Karpas-422 (cell line): ENCODE results near the gene SLC17A7. TPM values are rescaled to one million over a fixed set of nuclear protein-coding genes. Genes with fewer than 3 reads are reported as not detected.

Experiments
- DNase-seq: peaks from one replicate; pipeline ENCODE4 v3.0.0-alpha.2; 2015
- H2AFZ ChIP-seq: fragments of 200-600 bp; sonication (generic); 2 replicates; pipeline ENCODE4 v1.6.1; 2014; ENCODE audit warnings: antibody characterized with exemption, low read length, mixed read lengths
- H3K27ac ChIP-seq: fragments of 200-600 bp; sonication (generic); 2 replicates; pipeline ENCODE4 v1.5.1; 2014; ENCODE audit warnings: mild to moderate bottlenecking, low read length, moderate library complexity
- H3K27me3 ChIP-seq: fragments of 200-600 bp; sonication (generic); 2 replicates; pipeline ENCODE4 v1.6.1; 2014; ENCODE audit warnings: low read length, mixed read lengths
- H3K36me3 ChIP-seq: fragments of 200-600 bp; sonication (generic); 2 replicates; pipeline ENCODE4 v1.6.1; 2014; ENCODE audit warnings: low read length, mixed read lengths; ENCODE audit not compliant: insufficient read depth
- H3K4me1 ChIP-seq: fragments of 200-600 bp; sonication (generic); 2 replicates; pipeline ENCODE4 v1.6.1; 2014; ENCODE audit warnings: mild to moderate bottlenecking, low read length, mixed read lengths
- H3K4me2 ChIP-seq: fragments of 200-600 bp; sonication (generic); 2 replicates; pipeline ENCODE4 v1.6.1; 2014; ENCODE audit warnings: low read length, low read depth, mild to moderate bottlenecking; ENCODE audit not compliant: poor library complexity, severe bottlenecking
- H3K4me3 ChIP-seq: fragments of 200-600 bp; sonication (generic); 2 replicates; pipeline ENCODE4 v1.5.1; 2014; ENCODE audit warnings: mild to moderate bottlenecking, antibody characterized with exemption, low read length, mixed read lengths
- H3K79me2 ChIP-seq: fragments of 200-600 bp; sonication (generic); 2 replicates; pipeline ENCODE4 v1.6.1; 2014; ENCODE audit warnings: mild to moderate bottlenecking, low read length, mixed read lengths
- H3K9ac ChIP-seq: fragments of 200-600 bp; sonication (generic); 2 replicates; pipeline ENCODE4 v1.6.0; 2014; ENCODE audit warnings: low read length
- H3K9me2 ChIP-seq: fragments of 200-600 bp; sonication (generic), shearing (Covaris generic); replicated peaks from 2 replicates; pipeline ENCODE4 v1.6.0; 2014; ENCODE audit warnings: mild to moderate bottlenecking, low read length, moderate library complexity; ENCODE audit not compliant: insufficient read depth
- H3K9me3 ChIP-seq: fragments of 300-700, 200-600 bp; sonication (generic); 2 replicates; pipeline ENCODE4 v1.6.1; 2014; ENCODE audit warnings: low read length, mixed read lengths
- H4K20me1 ChIP-seq: fragments of 200-600 bp; sonication (generic); 2 replicates; pipeline ENCODE4 v1.6.1; 2014; ENCODE audit warnings: mild to moderate bottlenecking, antibody characterized with exemption, low read length, low read depth; ENCODE audit not compliant: insufficient read depth
- total RNA-seq: library from RNA; depleted of rRNA; stranded (reverse); fragments of >200 nt; shearing (Covaris generic); gene quantifications from 2 replicates; pipeline ENCODE4 v1.2.3, GENCODE V29; 2014; ENCODE audit warnings: low replicate concordance; rRNA removed

Gene SLC17A7
- total RNA-seq: 0.47 and 0.63 TPM in 2 replicates

DNA sequence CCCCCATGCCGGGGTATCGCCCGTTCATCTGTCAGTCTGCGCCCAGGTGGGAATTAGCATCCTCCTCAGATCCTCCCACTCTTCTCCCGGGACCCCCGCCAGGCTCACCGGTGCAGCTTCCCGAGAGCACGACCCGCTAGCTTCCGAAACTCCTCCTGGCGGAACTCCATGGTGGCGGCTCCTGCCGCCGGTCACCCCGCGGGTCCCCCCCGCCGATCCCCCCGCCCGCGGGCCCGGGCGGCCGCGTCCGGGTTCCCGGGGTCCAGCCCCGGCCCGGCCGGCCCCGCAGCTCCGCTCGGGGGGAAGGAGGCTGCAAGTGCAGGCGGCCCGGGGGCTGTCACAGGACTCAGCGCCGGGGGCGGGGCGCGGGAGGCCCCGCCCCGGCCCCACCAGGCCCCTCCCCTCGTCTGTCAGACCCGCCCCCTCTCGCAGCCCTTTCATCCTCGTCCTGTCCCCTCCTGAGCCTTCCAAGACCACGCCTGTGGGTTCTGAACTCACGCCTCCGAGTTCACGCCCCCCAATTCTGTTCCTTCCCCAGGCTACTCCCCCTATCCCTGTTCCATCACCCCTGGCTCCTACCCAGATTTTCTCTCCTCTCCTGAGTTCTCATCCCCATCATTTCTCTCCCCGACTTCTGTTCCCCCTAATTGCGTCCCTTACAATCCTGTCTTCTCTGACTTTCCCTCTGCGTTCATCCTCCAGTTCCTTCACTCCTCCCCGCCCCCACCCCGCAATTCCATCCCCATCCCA lies at the start of gene SLC17A7:
SLC17A7 (minus strand) TSS at position 318 of the 750 bp plus-strand sequence; CDS start at position 170, 148 bp downstream.
- Histone ChIP-seq H3K9ac (peak within 1 kb of the TSS; percentile 81), H3K27ac (no peak within 1 kb of the TSS), H2AFZ (peak within 1 kb of the TSS; percentile 18; the same call in 1 of the 2 replicates), H3K4me1 (peaks cover 23% of the 10 kb centered on the region), H3K4me2 (peak within 1 kb of the TSS; percentile 94), H3K9me2 (no peaks in the 10 kb centered on the region), H3K27me3 (no peaks in the 10 kb centered on the region), H3K36me3 (peaks cover under 1% of the 10 kb centered on the region; the same call in 1 of the 2 replicates), H3K79me2 (no peaks in the 10 kb centered on the region), H3K9me3 (no peaks in the 10 kb centered on the region), H3K4me3 (peak within 1 kb of the TSS; percentile 76; the same call in 1 of the 2 replicates), H4K20me1 (no peaks in the 10 kb centered on the region)
- peak; percentile 78 for DNase-seq

DNA sequence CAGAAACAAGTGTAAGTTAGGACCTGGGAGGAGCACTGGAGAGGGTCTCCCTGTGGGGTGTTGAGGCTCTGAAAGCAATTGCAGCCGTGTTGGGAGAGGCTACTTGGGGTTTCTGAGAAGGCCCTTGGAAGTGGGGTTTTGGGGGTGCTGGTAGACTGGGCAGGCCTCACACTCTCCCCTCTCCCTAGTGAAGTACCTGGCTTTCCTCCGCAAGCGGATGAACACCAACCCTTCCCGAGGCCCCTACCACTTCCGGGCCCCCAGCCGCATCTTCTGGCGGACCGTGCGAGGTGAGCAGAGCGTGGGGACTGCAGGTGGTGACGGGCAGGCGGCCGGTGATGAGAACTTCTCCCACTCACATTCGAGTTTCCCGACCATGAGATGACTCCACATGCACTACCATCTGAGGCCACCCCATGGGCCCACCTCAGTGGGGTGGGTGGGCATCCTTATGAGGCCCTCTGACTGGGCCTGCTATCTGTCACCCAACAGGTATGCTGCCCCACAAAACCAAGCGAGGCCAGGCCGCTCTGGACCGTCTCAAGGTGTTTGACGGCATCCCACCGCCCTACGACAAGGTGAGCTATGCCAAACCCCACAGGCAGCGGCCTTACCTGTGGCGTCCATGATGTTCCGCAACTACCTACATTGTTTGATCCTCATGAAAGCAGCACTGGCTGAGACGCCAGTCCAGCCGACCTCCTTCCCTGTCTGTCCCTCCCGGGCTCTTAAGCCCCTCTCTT lies 49.1 kb upstream of the SLC17A7 start:
- Histone ChIP-seq H3K9ac (no peak overlapping the region), H3K9me2 (no peaks in the 10 kb centered on the region), H3K4me2 (no peak overlapping the region), H2AFZ (no peak overlapping the region), H3K4me1 (peaks cover 22% of the 10 kb centered on the region), H4K20me1 (peaks cover 41% of the 10 kb centered on the region), H3K79me2 (peaks cover 27% of the 10 kb centered on the region), H3K36me3 (peaks cover 45% of the 10 kb centered on the region), H3K9me3 (no peaks in the 10 kb centered on the region), H3K27me3 (no peaks in the 10 kb centered on the region), H3K27ac (no peak overlapping the region), H3K4me3 (no peak overlapping the region)
- DNase-seq: peak; percentile 42

DNA sequence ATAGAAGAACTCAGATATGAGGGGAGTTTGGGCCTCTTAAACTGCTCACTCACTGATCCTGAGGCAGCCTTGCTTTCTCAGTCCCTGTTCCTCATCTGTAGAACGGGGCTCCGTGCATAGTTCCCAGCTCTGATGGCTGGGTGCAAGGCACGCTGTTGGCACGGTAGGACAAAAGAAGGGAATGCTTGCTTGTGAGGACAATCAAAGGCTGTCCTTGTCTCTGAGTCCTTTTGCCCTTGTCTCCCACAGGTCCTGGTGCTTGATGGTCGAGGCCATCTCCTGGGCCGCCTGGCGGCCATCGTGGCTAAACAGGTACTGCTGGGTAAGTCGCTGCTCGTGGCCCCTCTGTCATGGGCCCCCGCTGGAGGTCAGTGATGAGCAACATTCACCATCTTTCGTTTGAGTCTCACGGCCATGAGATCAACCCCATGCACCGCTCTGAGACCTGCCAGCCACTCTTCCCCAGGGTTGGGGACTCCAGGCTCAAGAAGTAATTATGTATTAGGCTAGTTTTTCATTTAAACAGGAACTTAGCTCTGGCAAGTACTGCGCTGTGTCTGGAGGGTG lies 48.4 kb upstream of the SLC17A7 start:
- H3K36me3 ChIP-seq: peaks cover 45% of the 10 kb centered on the region
- H3K4me3 ChIP-seq: peak overlapping the region; percentile 95; the same call in 1 of the 2 replicates
- no peak overlapping the region for H2AFZ ChIP-seq
- no peaks in the 10 kb centered on the region for H3K9me3 ChIP-seq
- no peaks in the 10 kb centered on the region for H3K27me3 ChIP-seq
- peak; percentile 40 for DNase-seq
- H3K9me2 ChIP-seq: no peaks in the 10 kb centered on the region
- H3K9ac ChIP-seq: peak overlapping the region; percentile 95
- H3K79me2 ChIP-seq: peaks cover 27% of the 10 kb centered on the region
- peak overlapping the region; percentile 83 for H3K4me2 ChIP-seq
- H3K27ac ChIP-seq: peak overlapping the region; percentile 90
- peaks cover 19% of the 10 kb centered on the region for H3K4me1 ChIP-seq
- H4K20me1 ChIP-seq: peaks cover 41% of the 10 kb centered on the region

DNA sequence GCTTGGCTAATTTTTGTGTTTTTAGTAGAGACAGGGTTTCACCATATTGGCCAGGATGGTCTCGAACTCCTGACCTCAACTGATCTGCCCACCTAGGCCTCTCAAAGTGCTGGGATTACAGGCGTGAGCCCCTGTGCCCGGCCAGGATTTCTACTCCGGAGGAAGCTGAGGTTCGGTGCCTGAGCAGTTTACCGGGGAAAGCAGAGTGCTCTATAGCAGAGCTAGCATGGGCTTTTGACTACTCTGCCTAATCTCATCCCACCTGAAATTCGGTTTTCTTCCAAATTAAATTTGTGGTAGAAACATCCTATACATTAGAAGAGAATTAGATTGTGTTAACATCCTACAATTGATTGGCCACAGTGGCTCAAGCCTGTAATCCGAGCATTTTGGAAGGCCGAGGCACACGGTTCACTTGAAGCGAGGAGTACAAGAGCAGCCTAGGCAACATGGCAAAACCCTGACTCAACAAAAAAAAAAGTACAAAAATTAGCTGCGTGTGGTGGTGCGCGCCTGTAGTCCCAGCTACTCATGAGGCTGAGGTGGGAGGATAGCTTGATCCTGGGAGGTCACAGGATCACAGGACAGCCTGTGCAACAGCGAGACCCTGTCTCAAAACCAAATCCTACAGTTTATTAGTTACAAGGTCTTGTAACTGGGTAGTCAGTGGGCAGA lies 47.7 kb upstream of the SLC17A7 start:
- H3K27me3 ChIP-seq: no peaks in the 10 kb centered on the region
- peak overlapping the region; percentile 83 for H3K4me2 ChIP-seq
- peak overlapping the region; percentile 90 for H3K27ac ChIP-seq
- no peaks in the 10 kb centered on the region for H3K9me3 ChIP-seq
- no peaks in the 10 kb centered on the region for H3K9me2 ChIP-seq
- H3K36me3 ChIP-seq: peaks cover 45% of the 10 kb centered on the region
- peaks cover 41% of the 10 kb centered on the region for H4K20me1 ChIP-seq
- H3K4me1 ChIP-seq: peaks cover 15% of the 10 kb centered on the region
- H3K4me3 ChIP-seq: peak overlapping the region; percentile 95
- H3K79me2 ChIP-seq: peaks cover 27% of the 10 kb centered on the region
- H2AFZ ChIP-seq: no peak overlapping the region
- no peak for DNase-seq
- peak overlapping the region; percentile 95 for H3K9ac ChIP-seq

DNA sequence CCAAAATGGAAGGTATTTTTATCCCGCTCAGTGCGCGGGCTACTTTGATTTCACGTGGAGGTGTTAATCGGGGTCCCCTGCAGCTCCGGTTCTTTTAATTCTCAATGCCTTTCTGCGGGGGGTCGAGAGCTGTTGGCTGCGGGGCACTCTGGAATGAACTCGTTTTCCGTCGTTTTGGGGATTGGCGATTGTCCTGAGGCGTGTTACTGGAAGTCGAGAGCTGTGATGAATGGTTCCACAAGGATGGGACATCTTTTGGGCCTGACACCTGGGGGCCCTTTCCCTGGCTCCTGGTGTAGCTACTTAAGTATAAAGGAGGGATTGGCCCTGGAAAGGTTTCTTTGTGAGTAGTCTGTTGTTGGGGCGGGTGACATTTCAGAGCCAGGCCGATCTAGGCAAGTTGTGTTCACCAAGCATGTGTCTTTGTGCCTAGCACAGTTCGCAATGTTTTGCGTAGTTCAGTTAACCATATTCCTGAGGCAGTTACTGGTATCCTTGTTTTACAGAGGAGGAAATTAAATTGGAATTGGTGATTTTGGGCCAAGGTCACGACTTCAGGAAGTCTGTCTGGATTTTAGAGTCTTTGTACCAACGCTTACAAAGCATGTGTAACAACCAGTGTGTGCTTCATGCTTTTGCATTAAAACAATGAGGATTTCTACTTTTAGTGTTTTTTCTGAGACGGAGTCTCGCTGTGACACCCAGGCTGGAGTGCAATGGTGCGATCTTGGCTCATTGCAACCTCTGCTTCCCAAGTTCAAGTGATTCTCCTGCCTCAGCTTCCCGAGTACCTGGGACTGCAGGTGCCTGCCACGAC lies 46.9 kb upstream of the SLC17A7 start:
- Histone ChIP-seq H4K20me1 (peaks cover 41% of the 10 kb centered on the region), H3K9me2 (no peaks in the 10 kb centered on the region), H3K9me3 (no peaks in the 10 kb centered on the region), H3K79me2 (peaks cover 27% of the 10 kb centered on the region), H3K27me3 (no peaks in the 10 kb centered on the region), H3K4me2 (peak overlapping the region; percentile 83), H3K36me3 (peaks cover 45% of the 10 kb centered on the region), H3K9ac (peak overlapping the region; percentile 95), H2AFZ (no peak overlapping the region), H3K27ac (peak overlapping the region; percentile 90), H3K4me1 (peaks cover 15% of the 10 kb centered on the region), H3K4me3 (peak overlapping the region; percentile 95)
- peak; percentile 68 for DNase-seq

DNA sequence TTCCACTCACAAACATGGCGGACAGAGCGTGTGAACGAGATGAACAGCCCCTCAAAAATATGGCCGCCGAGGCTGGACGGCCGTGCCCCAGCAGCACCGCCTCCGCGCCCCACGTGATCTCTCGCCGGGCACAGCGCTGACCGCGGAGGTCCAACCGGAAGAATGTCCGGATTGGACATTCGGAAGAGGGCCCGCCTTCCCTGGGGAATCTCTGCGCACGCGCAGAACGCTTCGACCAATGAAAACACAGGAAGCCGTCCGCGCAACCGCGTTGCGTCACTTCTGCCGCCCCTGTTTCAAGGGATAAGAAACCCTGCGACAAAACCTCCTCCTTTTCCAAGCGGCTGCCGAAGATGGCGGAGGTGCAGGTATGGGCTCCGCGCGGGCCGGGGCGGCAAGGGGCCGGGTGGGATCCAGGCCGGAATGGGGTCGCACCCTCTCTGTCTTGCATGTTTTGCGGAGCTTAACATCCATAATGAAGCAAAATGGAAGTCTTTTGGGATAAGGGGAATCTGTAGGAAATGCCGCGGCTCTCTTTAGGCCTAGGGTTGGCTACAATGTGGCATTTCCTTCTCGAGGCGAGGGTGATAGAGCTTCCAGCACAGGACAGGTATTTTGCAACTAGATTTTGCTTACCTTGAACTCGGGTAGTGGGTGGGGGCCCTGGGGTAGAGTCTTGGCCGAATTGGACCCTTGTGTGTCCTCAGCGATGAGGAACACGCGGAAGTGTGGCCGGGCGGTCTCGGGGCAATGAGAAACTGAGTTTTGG lies 46.1 kb upstream of the SLC17A7 start, which contains the start of gene RPL13A:
RPL13A (plus strand) TSS at position 332 of the 769 bp plus-strand sequence; CDS start at position 354, 22 bp downstream.
- H3K79me2 ChIP-seq: peaks cover 27% of the 10 kb centered on the region
- H3K27me3 ChIP-seq: no peaks in the 10 kb centered on the region
- peak; percentile 100 for DNase-seq
- H3K9me3 ChIP-seq: no peaks in the 10 kb centered on the region
- H3K4me1 ChIP-seq: peaks cover 15% of the 10 kb centered on the region
- H3K4me2 ChIP-seq: peak within 1 kb of the TSS; percentile 83
- H3K4me3 ChIP-seq: peak within 1 kb of the TSS; percentile 95
- H3K36me3 ChIP-seq: peaks cover 40% of the 10 kb centered on the region
- H3K9ac ChIP-seq: peak within 1 kb of the TSS; percentile 95
- peak within 1 kb of the TSS; percentile 90 for H3K27ac ChIP-seq
- H2AFZ ChIP-seq: no peak within 1 kb of the TSS
- no peaks in the 10 kb centered on the region for H3K9me2 ChIP-seq
- H4K20me1 ChIP-seq: peaks cover 39% of the 10 kb centered on the region
